GM19035 (cell line): Measurements from ENCODE around the gene PHF2.

Experiments used
- ATAC-seq: cut with Tn5 transposase; IDR thresholded peaks from one replicate; pipeline ENCODE4 v1.9.1; 2021; ENCODE audit not compliant: unreplicated experiment

The PHF2 gene

GRCh38 chr9:93567271-93567959, 9.0 kb upstream of the PHF2 start:
- no peak for ATAC-seq

DNA sequence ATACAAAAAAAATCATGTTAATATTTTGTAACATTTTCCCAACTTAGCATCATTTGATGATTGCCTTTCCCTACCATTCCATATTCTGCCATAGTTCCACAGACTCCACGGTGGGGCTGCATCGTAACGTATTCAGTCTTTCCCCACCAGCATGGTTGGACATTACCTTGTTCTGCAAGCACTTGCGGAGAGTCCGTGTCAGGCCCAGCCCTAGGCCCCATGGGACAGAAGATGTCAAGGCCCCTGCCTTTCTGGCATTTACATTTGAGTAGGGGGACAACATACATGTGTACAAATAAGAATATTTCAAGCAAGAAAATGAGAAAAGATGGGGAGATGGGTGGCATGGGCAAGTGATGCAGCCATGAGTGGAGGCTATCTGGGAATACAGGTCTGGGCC, 8.2 kb upstream of the PHF2 start:
- ATAC-seq: no peak

- ATAC-seq: no peak
Observed at GRCh38 chr9:93569621-93570174, 6.7 kb upstream of the PHF2 start.

DNA sequence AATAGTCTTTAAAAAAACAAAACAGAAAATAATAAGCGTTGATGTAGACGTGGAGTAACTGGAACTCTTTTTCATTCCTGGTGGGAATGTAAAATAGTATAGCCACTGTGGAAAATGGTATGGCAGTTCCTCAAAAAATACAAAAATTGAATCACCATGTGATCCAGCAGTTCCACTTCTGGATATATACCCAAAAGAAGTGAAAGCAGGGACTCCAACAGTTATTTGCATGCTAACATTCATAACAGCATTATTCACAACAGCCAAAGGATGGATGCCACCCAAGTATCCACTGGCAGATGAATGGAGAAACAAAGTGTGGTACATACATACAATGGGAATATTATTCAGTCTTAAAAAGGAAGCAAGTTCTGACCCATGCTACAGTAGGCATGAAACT, 4.2 kb upstream of the PHF2 start:
- no peak for ATAC-seq

- no peak for ATAC-seq
Observed at GRCh38 chr9:93572636-93573515, 3.5 kb upstream of the PHF2 start.

DNA sequence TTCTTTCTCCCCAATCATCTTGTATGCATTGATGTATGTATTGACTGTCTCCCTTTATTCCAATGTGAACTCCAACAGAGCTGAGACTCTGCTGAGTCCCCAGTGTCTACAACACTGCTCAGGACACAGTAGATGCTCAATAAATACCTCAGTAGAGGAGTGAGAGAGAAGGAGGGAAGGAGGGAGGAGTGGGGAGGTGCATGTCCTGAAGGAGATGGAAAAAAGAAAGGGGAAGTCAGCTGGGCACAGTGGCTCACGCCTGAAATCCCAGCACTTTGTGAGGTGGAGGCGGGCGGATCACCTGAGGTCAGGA, 2.9 kb upstream of the PHF2 start:
- ATAC-seq: no peak

DNA sequence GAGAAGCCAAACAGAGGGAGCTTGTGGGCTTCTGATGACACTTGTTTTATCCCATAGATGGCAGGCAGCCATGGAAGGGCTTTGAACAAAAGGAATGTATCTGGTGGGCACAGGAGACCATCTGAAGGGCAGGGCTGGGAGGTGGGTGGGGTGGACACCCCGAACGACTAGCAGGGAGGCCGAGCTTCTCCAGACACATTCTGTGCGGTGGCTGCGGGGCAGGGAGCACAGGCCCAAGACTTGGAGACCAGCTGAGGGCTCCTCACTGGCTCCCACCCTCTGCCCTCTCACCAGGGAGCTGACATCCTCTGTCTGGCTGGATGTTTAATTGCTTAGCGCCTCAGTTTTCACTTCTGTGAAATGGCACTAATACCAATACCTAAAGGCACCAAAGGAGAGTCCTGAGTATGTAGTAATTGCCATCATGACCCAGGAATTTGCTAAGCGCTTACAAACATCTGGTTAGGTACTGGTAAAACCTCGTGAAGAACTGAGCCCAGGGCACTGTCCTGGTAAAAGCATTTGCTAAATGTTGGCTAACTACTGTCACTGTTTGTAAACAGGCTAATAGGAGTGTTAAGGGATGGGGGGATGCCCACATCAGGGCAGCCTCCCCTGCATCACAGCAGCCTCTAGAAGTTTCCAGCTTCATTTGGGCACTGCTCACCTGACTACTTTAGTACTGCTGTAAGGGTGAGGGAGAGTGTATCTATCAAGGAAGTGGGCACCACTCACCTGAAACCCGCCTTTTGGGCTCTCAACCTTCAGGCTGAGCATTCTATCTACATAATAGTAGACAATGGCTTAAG, 2.1 kb upstream of the PHF2 start:
- ATAC-seq: no peak

DNA sequence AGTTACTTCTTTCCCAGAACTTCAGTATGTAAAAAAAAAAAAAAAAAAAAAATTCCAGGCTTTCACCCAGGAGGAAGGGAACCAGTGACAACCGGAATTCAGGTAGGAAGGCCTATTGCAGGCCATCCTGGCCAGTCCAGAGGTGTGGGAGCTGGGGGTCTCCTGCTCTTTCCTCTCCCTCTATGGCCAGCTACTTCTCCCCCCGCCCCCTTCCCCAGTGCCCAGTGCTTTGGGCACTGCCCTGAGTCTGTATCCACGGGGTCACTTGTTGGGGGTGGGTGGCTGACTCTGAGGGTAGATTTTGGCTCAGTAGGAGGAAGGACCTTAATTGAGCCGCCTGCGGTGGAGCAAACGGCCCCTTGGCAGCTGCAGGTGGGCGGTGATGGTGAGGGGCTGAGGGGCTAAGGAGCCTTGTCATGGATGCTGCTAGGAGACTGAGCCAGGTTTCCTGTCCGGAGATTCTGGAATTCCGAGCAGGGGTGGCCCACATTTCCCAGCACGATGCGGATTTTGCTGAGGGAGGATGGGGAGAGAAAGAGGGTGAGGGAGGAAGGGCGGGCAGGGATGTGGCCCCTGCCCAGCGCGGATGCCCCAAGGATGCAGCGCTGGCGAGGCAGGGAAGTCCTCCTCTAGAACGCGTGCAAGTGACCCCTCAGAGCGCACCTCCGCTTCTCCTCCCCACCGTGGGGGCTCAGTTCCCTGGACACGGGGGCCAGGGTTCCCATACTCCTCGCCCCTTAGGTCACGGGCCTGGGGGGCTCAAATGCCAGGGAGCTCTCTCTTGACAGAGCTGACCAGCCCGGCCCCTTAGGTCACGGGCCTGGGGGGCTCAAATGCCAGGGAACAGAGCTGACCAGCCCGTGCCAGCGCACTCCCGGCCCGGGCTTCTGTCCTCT, 1.2 kb upstream of the PHF2 start:
- no peak for ATAC-seq

GRCh38 chr9:93575796-93576257, 557 bp upstream of the PHF2 start:
- ATAC-seq: peak; percentile 39

DNA sequence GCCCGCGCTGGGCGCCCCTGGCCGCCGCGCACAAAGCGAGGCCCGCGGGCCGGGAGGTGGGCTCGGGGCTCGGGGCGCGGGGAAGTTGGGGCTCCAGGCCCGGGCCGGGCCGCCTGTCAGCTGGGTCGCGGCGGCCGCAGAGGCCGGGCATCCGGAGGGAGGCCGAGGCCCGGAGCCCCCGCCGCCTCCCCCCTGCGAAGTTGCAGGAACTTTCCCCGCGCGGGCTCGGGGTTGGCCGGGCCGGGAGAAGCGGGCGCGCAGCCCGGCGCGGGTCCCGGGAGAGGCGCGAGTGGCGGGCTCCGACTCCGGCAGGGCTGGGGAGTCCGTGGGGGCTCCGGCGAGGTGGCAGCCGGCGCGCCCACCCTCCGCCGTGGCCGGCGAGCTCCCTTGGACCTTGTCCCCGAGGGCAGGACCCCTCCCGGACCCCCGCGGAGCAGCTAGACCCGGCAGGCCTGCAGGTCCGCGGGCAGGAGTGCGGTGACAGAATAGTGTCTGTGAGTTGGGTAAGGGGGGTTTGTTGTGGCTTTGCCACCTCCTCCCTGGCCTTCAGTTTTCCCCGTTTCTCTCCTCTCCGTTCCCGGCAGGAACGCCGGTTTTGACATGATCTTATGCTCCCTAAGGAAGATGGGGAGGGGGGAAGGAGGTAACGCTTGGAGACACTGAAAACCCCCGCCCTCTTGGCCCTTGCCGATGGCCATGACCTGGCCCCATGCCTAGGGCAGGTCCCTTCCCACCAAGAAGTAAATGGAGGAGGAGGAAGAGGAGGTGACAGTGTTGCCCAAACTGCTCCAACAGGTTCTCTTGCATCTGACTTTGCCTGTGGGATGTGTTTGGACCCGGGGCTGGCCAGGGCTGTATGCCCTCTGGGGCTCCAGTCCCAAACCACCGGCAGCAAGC, 942 bp downstream of the PHF2 start:
- peak; percentile 25 for ATAC-seq

DNA sequence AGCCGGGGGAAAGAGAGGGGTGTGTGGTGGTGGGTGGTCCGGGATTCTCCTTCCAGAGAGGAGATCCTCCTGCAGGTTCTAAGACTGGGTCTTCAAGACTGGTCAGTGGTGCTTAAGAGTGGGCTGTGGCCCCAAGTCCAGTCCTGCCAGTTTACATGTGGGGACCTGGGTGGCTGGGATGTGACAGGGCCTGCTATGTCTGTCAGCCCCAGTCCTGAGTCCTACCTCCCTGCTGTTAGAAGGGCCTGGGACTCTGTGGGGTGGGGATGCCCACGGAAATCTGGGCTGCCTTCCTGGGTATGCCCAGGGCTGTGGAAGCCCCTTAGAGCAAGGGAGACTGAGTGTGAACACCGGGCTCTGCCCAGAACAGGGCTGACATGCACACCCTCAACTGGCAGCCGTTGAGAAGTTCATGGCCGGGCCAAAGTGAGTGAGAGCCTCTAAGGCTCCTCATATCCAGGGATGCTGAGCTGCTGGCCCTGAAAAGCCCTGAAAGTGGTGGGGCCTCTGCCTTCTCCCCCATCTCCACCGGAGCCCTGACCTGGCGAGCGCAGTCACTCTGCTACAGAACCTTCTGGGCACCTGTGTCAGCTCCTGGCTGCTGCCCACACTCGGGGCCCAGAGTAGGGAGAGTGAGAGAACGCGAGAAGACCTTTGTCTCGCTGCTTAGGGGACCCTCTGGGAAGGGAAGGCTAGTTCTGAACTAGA, 1.7 kb downstream of the PHF2 start:
- ATAC-seq: no peak

- ATAC-seq: no peak
Observed at GRCh38 chr9:93578844-93579243, 2.5 kb downstream of the PHF2 start.

GRCh38 chr9:93579711-93580516, 3.5 kb downstream of the PHF2 start:
- no peak for ATAC-seq

DNA sequence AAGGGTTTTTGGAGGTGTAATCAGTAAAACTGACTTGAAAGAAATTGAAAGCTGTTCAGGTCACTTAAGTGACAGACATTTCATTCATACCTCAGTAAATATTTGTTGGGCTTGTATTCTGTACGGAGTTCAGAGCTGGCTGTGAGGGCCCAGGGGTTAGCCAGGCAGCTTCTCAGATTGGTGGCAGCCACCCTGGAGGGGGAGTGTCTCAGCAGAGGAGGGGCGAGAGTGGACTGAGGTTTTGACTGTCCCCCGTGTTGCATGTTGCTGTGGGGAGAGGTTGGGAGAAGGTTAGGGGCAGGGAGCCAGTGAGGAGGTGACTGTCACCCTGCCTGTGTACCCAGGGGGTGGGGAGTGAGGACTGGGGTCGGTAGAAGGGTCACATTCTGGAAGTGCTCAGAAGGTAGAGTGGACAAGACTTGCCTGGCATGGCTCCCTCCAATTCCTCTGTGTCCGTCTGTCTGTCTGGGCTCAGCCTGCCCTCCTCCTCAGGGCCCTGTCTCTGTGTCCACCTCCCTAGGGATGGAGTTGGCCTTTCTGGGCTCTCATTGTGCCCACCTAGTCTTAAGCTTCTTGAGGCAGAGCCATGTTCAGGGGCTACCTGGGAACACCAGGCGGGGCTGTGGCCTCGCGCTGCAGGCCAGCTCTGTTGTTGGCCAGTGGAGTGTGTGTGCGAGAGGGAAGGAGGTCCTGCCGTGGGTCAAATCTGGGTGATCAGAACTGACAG, 4.4 kb downstream of the PHF2 start:
- ATAC-seq: no peak

DNA sequence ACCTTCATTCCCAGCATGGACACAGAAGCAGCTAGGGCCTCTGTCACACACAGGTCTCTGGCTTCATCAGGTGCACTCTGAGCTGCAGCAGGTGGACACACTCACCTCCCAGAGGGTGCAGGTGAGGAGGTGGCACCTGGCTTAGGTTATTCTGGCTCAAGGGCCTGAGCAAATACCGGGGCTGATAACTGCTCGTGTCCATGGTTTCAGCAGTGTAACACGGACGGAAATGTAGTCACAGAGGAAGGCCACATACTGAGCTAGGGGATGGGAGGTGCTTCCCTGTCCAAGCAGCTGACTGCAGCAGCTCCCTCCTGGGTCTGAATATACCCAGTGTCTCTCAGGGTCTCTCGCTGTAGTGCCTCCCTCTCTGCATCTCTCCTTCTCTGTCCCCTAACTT, 5.7 kb downstream of the PHF2 start:
- ATAC-seq: no peak

DNA sequence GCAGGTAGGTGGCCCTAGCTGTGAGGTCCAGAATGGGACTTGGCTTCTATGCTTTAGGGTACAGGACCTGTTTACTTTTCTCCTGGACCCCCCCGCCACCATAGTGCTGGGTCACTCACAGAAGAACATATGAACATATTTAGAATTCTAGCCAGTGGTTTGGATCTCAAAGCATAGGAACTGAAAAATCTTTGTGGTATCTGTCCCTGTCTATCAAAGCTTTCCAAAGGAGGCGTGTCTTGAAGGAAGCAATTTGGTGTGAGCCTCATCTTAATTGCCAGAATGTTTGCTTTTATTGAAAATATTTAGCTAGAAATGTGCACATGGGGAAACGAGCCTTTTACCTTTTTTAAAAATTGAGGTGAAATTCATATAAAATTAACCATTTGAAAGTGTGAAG, 6.2 kb downstream of the PHF2 start:
- no peak for ATAC-seq

DNA sequence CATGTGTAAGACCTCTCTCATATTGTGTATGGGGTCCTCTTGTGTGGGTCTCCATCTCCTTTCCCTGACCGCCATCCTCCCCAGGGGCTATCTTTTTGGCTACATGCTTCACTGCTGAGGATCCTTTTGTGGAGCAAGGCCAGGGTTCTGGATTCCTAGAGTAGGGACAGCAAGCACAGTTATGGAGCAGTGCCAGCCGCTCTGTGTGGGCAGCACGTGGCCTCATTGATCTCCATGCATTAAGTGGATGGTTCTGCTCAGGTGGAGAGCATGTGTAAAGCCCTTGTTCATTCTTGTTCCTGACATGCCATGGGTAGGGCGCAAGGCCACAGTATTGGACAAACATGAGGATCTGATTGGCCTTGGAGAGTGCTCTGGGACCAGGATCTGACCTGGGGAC, 8.9 kb downstream of the PHF2 start:
- ATAC-seq: no peak
